Endothelial cell of umbilical vein (primary cell): Measurements from ENCODE around the gene SPATS2L. TPM values are rescaled to one million over a fixed set of nuclear protein-coding genes. Genes with fewer than 3 reads are reported as not detected.

Experiments
- BruUV-seq: library from RNA; stranded (reverse); fragments of 400-500 nt; replicated peaks from 2 replicates; lab custom pipeline; 2021; lab: Mats Ljungman, UMichigan
- CTCF ChIA-PET: fragments of 300-600, 350-600 bp; sonication (Branson Sonifier 250); formaldehyde crosslinking; loops from one replicate; lab custom pipeline; 2021; ENCODE audit warnings: antibody characterized with exemption, inconsistent platforms; lab: Charles Lee
- POLR2A ChIA-PET: fragments of 300-600, 350-600 bp; sonication (Branson Sonifier 250); formaldehyde crosslinking; loops from one replicate; lab custom pipeline; 2021; ENCODE audit warnings: antibody characterized with exemption, inconsistent platforms; lab: Charles Lee
- DNase-seq: peaks from one replicate; pipeline ENCODE4 v3.0.0-alpha.2; 2011; ENCODE audit warnings: low read depth, low spot score
- FAIRE-seq: peaks from 2 replicates; lab custom pipeline; 2011; peaks lifted over from hg19 to GRCh38; lab: Jason Lieb, UNC
- H2AFZ ChIP-seq: 2 replicates; pipeline ENCODE4 v1.6.0; 2012; ENCODE audit warnings: low read depth, low read length, control low read depth, inconsistent platforms
- H3K27ac ChIP-seq: 2 replicates; pipeline ENCODE4 v1.5.1; 2011; ENCODE audit warnings: low read depth, mild to moderate bottlenecking, control low read depth, low read length, moderate library complexity; ENCODE audit not compliant: insufficient read depth
- H3K27me3 ChIP-seq, 2 experiments: 2 replicates each; pipeline versions ENCODE4 v1.6.0 to v1.6.1; 2011; ENCODE audit warnings: low read length in 2 of 2, mixed read lengths in 1 of 2; ENCODE audit not compliant: control insufficient read depth in 2 of 2, insufficient read depth in 2 of 2
- H3K36me3 ChIP-seq, 2 experiments: 2 replicates in 1 of 2; 3 replicates in 1 of 2; pipeline ENCODE4 v1.5.1; 2011; ENCODE audit warnings: low read length in 2 of 2, mild to moderate bottlenecking in 1 of 2, moderate library complexity in 1 of 2; ENCODE audit not compliant: control insufficient read depth in 2 of 2, insufficient read depth in 2 of 2; ENCODE audit errors: extremely low read depth in 1 of 2
- H3K4me1 ChIP-seq: 3 replicates; pipeline ENCODE4 v1.5.1; 2011; ENCODE audit warnings: mild to moderate bottlenecking, low read length; ENCODE audit not compliant: control insufficient read depth, insufficient read depth; ENCODE audit errors: extremely low read depth
- H3K4me2 ChIP-seq: 2 replicates; pipeline ENCODE4 v1.6.1; 2011; ENCODE audit warnings: low read length, control low read depth, mixed read lengths; ENCODE audit not compliant: insufficient read depth
- H3K4me3 ChIP-seq, 3 experiments: fragments of 200-600 bp in 1 of 3; sonication (generic), shearing (Covaris generic) in 1 of 3; replicated peaks in 1 of 3; 2 replicates each; pipeline ENCODE4 v1.5.1; 2011 to 2016; ENCODE audit warnings: control low read depth in 3 of 3, low read length in 3 of 3, mild to moderate bottlenecking in 2 of 3, inconsistent platforms in 1 of 3, low read depth in 1 of 3, moderate library complexity in 1 of 3; ENCODE audit not compliant: insufficient read depth in 1 of 3
- H3K79me2 ChIP-seq: 2 replicates; pipeline ENCODE4 v1.6.0; 2012; ENCODE audit warnings: low read length, inconsistent platforms; ENCODE audit not compliant: control insufficient read depth, insufficient read depth
- H3K9ac ChIP-seq: replicated peaks from 2 replicates; pipeline ENCODE3; 2011; ENCODE audit warnings: low read length, control low read depth; ENCODE audit not compliant: insufficient read depth; ENCODE audit errors: extremely low read depth
- H3K9me1 ChIP-seq: replicated peaks from 3 replicates; pipeline ENCODE4 v1.6.0; 2011; ENCODE audit warnings: mild to moderate bottlenecking, low read length; ENCODE audit not compliant: control insufficient read depth, insufficient read depth; ENCODE audit errors: extremely low read depth
- H3K9me3 ChIP-seq: replicated peaks from 2 replicates; pipeline ENCODE4 v1.5.1; 2012; ENCODE audit warnings: low read length, inconsistent platforms; ENCODE audit not compliant: control insufficient read depth, insufficient read depth
- H4K20me1 ChIP-seq: replicated peaks from 2 replicates; pipeline ENCODE3; 2011; ENCODE audit warnings: mild to moderate bottlenecking, low read length; ENCODE audit not compliant: control insufficient read depth, insufficient read depth; ENCODE audit errors: extremely low read depth
- EZH2 ChIP-seq: IDR thresholded peaks from 2 replicates; pipeline ENCODE4 v1.6.1; 2012; ENCODE audit warnings: borderline replicate concordance, low read depth, mild to moderate bottlenecking, moderate library complexity, low read length, inconsistent platforms; ENCODE audit not compliant: severe bottlenecking
- FOS ChIP-seq: IDR thresholded peaks from 2 replicates; pipeline ENCODE4 v1.6.1; 2011; ENCODE audit warnings: mild to moderate bottlenecking, low read length, moderate library complexity, borderline replicate concordance; ENCODE audit not compliant: insufficient read depth
- GATA2 ChIP-seq: IDR thresholded peaks from 2 replicates; pipeline ENCODE4 v1.7.0; 2011; ENCODE audit warnings: low read depth, mild to moderate bottlenecking, moderate library complexity, mixed read lengths, low read length; ENCODE audit not compliant: insufficient read length, insufficient read depth
- JUN ChIP-seq: IDR thresholded peaks from 2 replicates; pipeline ENCODE4 v1.6.1; 2011; ENCODE audit warnings: borderline replicate concordance, low read depth; ENCODE audit not compliant: insufficient read length, insufficient read depth
- MAX ChIP-seq: IDR thresholded peaks from 2 replicates; pipeline ENCODE4 v1.6.1; 2011; ENCODE audit not compliant: insufficient read depth, insufficient read length
- MYC ChIP-seq: IDR thresholded peaks from one replicate; pipeline ENCODE4 v1.6.1; 2011; ENCODE audit warnings: mild to moderate bottlenecking, low read depth, low read length
- POLR2A ChIP-seq: IDR thresholded peaks from 2 replicates; pipeline ENCODE4 v1.6.1; 2012; ENCODE audit warnings: low read depth, mild to moderate bottlenecking, control low read depth, low read length
- POLR2AphosphoS5 ChIP-seq: IDR thresholded peaks from 2 replicates; pipeline ENCODE4 v1.6.1; 2012; ENCODE audit warnings: low read depth, mild to moderate bottlenecking, control low read depth, low read length, moderate library complexity; ENCODE audit not compliant: insufficient read depth
- dilution Hi-C: fragments of 300-500 bp; cut with MboI; formaldehyde crosslinking; loops from one replicate; pipeline ENCODE4 v1.15.0; 2019; ENCODE audit warnings: low sequenced_read_pairs; ENCODE audit not compliant: extremely low pct_ligation_motif_present
- intact Hi-C: fragments of 100-400 bp; cut with micrococcal nuclease; formaldehyde crosslinking; loops from one replicate; pipeline ENCODE4 v1.10.0; 2022
- polyA plus RNA-seq, 4 experiments: library from polyadenylated mRNA; depleted of rRNA in 3 of 4; stranded (reverse) in 3 of 4; unstranded in 1 of 4; fragments of >200 nt; gene quantifications; 2 replicates each; pipeline versions ENCODE4 v1.2.1 to v1.2.3, GENCODE V29; 2011 to 2012; ENCODE audit warnings: missing spikeins in 1 of 4
- total RNA-seq: library from RNA; stranded (reverse); gene quantifications from 2 replicates; pipeline ENCODE4 v1.2.3, GENCODE V29; 2021
- TF ChIP-seq, protein P1 (sequence below), 2 donors: IDR thresholded peaks; 1 replicate in 1 of 2; 2 replicates in 1 of 2; pipeline ENCODE4 v1.5.1; 2011; ENCODE audit warnings: low read length in 2 of 2, mild to moderate bottlenecking in 2 of 2, moderate library complexity in 2 of 2, control low read depth in 1 of 2, inconsistent platforms in 1 of 2, low read depth in 1 of 2; ENCODE audit not compliant: insufficient read depth in 1 of 2; ENCODE audit errors: extremely low read depth in 1 of 2

SPATS2L gene
- total and polyA plus RNA-seq, 2 donors (not counting 3 experiments of a cell fraction or from before 2014, with no cell fraction given): 29.1 to 72.9 TPM

GRCh38 chr2:200319548-200320337 lies 13.2 kb downstream of the SPATS2L start:
- no TSS peak for BruUV-seq
- no peak overlapping the region for H3K27ac ChIP-seq
- no peak overlapping the region for H3K4me3 ChIP-seq
- ChIA-PET CTCF (interaction anchor here (1.2 to 1.8 kb wide), 4 partner anchors 17 to 161 kb away, joined by 3 to 6 read pairs (median 3); no protein-coding TSS in a partner anchor), POLR2A (no interaction called here)
- H3K9ac ChIP-seq: no peak overlapping the region
- peaks cover 2% of the 10 kb centered on the region for H4K20me1 ChIP-seq
- DNase-seq (peak; percentile 44), FAIRE-seq (no peak)
- no peak overlapping the region for H3K4me2 ChIP-seq
- H3K9me3 ChIP-seq: no peaks in the 10 kb centered on the region
- no peak for TF ChIP-seq POLR2AphosphoS5
- TF ChIP-seq EZH2: no peak
- no peak for TF ChIP-seq MAX
- peak; percentile 16 for TF ChIP-seq JUN
- dilution Hi-C loops (no loop called here), intact Hi-C loops (no loop called here)
- peaks cover 10% of the 10 kb centered on the region for H3K4me1 ChIP-seq
- H3K79me2 ChIP-seq: peaks cover 90% of the 10 kb centered on the region
- H3K36me3 ChIP-seq: no peaks in the 10 kb centered on the region
- H3K27me3 ChIP-seq: no peaks in the 10 kb centered on the region
- H3K9me1 ChIP-seq: no peaks in the 10 kb centered on the region
- H2AFZ ChIP-seq: no peak overlapping the region

DNA sequence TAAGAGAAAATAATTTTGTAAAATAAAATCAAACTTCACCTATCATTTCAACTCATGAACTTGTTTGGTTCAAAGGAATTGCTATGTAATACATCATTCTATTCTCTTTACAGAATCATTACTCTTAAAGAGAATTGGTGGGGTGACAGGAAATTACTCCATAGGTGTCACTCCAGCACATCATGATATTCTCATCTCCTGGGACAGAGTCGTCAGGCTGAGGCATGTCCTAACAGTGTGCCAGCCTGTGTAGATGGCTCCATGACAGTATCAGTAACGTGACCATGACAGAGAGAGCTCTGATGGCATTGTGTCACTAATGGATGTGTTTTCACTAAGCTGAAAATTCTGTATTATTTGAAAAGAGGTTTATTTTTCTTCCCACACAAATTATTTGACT lies 13.9 kb downstream of the SPATS2L start:
- ChIA-PET POLR2A (no interaction called here), CTCF (interaction anchor here (1.0 to 1.8 kb wide), 4 partner anchors 15 to 160 kb away, joined by 3 to 6 read pairs (median 4); no protein-coding TSS in a partner anchor)
- no peak overlapping the region for H2AFZ ChIP-seq
- intact Hi-C loops (no loop called here), dilution Hi-C loops (no loop called here)
- DNase-seq: no peak
- H3K36me3 ChIP-seq: no peaks in the 10 kb centered on the region
- H4K20me1 ChIP-seq: peaks cover 2% of the 10 kb centered on the region
- H3K79me2 ChIP-seq: peaks cover 89% of the 10 kb centered on the region
- no TSS peak for BruUV-seq
- no peaks in the 10 kb centered on the region for H3K27me3 ChIP-seq
- no peak overlapping the region for H3K4me3 ChIP-seq
- H3K9me1 ChIP-seq: no peaks in the 10 kb centered on the region
- no peak for TF ChIP-seq FOS
- TF ChIP-seq EZH2: no peak
- TF ChIP-seq MAX: no peak
- TF ChIP-seq MYC: no peak
- TF ChIP-seq, protein P1, sequence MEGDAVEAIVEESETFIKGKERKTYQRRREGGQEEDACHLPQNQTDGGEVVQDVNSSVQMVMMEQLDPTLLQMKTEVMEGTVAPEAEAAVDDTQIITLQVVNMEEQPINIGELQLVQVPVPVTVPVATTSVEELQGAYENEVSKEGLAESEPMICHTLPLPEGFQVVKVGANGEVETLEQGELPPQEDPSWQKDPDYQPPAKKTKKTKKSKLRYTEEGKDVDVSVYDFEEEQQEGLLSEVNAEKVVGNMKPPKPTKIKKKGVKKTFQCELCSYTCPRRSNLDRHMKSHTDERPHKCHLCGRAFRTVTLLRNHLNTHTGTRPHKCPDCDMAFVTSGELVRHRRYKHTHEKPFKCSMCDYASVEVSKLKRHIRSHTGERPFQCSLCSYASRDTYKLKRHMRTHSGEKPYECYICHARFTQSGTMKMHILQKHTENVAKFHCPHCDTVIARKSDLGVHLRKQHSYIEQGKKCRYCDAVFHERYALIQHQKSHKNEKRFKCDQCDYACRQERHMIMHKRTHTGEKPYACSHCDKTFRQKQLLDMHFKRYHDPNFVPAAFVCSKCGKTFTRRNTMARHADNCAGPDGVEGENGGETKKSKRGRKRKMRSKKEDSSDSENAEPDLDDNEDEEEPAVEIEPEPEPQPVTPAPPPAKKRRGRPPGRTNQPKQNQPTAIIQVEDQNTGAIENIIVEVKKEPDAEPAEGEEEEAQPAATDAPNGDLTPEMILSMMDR (IDR thresholded peaks at IDR 0.05; ENCODE audit: extremely low read depth in 1 of 2, insufficient read depth in 1 of 2, low read depth in 1 of 2, low read length in 2 of 2): no peak
- TF ChIP-seq JUN: no peak
- TF ChIP-seq POLR2AphosphoS5: no peak
- no peak for TF ChIP-seq GATA2
- TF ChIP-seq POLR2A: no peak
- no peaks in the 10 kb centered on the region for H3K9me3 ChIP-seq
- no peak overlapping the region for H3K27ac ChIP-seq
- H3K9ac ChIP-seq: no peak overlapping the region
- FAIRE-seq: no peak
- H3K4me2 ChIP-seq: no peak overlapping the region
- peaks cover 10% of the 10 kb centered on the region for H3K4me1 ChIP-seq
